Breast epithelium (tissue), 4 donors: Measurements from ENCODE around the gene CXCR6. TPM values are rescaled to one million over a fixed set of nuclear protein-coding genes. Genes with fewer than 3 reads are reported as not detected.
A peak's percentile ranks its signal among the peaks of the same experiment; 100 is the strongest.

Experiments used
- DNase-seq, 2 donors: peaks; one replicate each; pipeline ENCODE4 v3.0.0-alpha.2; 2019; ENCODE audit warnings: low spot score in 2 of 2
- H3K27ac ChIP-seq, 2 donors: fragments of 200-600 bp; sonication (generic) in 1 of 2; one replicate each; pipeline ENCODE4 v1.5.1; 2016 to 2019; ENCODE audit warnings: mild to moderate bottlenecking in 1 of 2
- H3K27me3 ChIP-seq, 2 donors: fragments of 200-600 bp; sonication (generic) in 1 of 2; one replicate each; pipeline versions ENCODE4 v1.5.1 to v1.6.0; 2017 to 2019; ENCODE audit warnings: control low read depth in 1 of 2, mild to moderate bottlenecking in 1 of 2
- H3K36me3 ChIP-seq: fragments of 200-600 bp; one replicate; pipeline ENCODE4 v1.5.1; 2019
- H3K4me1 ChIP-seq, 2 donors: fragments of 200-600 bp; sonication (generic); one replicate each; pipeline ENCODE4 v1.5.1; 2016 to 2019; ENCODE audit warnings: control low read depth in 1 of 2
- H3K4me3 ChIP-seq, 3 donors: fragments of 200-600 bp; sonication (generic); 1 replicate in 2 of 3; 2 replicates in 1 of 3; pipeline ENCODE4 v1.5.1; 2016 to 2019; ENCODE audit warnings: mild to moderate bottlenecking in 3 of 3, moderate library complexity in 2 of 3
- H3K9me3 ChIP-seq, 2 donors: fragments of 200-600 bp; sonication (generic) in 1 of 2; one replicate each; pipeline ENCODE4 v1.5.1; 2016 to 2019; ENCODE audit warnings: control low read depth in 1 of 2
- POLR2A ChIP-seq: fragments of 450-650 bp; IDR thresholded peaks from one replicate; pipeline ENCODE4 v1.6.1; 2016; ENCODE audit warnings: antibody characterized with exemption, mild to moderate bottlenecking, moderate library complexity
- POLR2AphosphoS5 ChIP-seq, 3 donors: sonication (generic); formaldehyde crosslinking; IDR thresholded peaks; one replicate each; pipeline ENCODE4 v1.6.1; 2017; ENCODE audit warnings: antibody characterized with exemption in 3 of 3
- intact Hi-C: fragments of 100-400 bp; cut with DNase I; formaldehyde crosslinking; loops from one replicate; pipeline ENCODE4 v1.15.1; 2023; ENCODE audit warnings: low total_unique reads
- total RNA-seq, 3 donors: library from RNA; depleted of rRNA; stranded (reverse); fragments of >200 nt; gene quantifications; one replicate each; pipeline ENCODE4 v1.1.0, GENCODE V29; 2016
- TF ChIP-seq, protein P1 (sequence below), 3 donors: fragments of 450-650 bp; IDR thresholded peaks; one replicate each; pipeline ENCODE4 v1.5.1; 2016 to 2017; ENCODE audit warnings: antibody characterized with exemption in 3 of 3, mild to moderate bottlenecking in 3 of 3, moderate library complexity in 3 of 3

The CXCR6 gene
- total RNA-seq, 3 donors from 2014 or later = 0.64 to 4.5 (median 4.3) TPM

DNA sequence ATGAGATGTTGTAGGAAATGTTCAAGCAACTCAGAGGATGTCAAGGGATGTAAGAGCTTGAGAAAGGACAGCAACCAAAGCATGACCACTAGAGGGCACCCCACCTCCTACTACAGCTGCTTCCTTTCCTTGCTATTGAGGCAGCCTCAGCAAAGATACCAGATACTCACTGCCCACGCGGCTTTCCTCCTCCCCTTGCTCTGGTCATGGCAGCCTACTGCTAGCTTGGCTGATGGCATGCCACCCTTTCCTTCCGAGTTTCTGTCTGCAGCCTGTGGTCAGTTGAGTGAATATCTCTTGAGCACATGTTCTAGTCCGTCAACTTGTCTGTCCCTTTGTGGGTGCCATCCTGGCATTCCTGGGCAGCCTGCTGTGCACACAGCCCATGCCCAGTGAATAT is 4.4 kb upstream of the CXCR6 start:
- no peaks in the 10 kb centered on the region for H3K36me3 ChIP-seq
- H3K27ac ChIP-seq = no peak overlapping the region
- no peaks in the 10 kb centered on the region for H3K27me3 ChIP-seq
- H3K4me3 ChIP-seq = no peak overlapping the region
- TF ChIP-seq, protein P1, sequence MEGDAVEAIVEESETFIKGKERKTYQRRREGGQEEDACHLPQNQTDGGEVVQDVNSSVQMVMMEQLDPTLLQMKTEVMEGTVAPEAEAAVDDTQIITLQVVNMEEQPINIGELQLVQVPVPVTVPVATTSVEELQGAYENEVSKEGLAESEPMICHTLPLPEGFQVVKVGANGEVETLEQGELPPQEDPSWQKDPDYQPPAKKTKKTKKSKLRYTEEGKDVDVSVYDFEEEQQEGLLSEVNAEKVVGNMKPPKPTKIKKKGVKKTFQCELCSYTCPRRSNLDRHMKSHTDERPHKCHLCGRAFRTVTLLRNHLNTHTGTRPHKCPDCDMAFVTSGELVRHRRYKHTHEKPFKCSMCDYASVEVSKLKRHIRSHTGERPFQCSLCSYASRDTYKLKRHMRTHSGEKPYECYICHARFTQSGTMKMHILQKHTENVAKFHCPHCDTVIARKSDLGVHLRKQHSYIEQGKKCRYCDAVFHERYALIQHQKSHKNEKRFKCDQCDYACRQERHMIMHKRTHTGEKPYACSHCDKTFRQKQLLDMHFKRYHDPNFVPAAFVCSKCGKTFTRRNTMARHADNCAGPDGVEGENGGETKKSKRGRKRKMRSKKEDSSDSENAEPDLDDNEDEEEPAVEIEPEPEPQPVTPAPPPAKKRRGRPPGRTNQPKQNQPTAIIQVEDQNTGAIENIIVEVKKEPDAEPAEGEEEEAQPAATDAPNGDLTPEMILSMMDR (IDR thresholded peaks at IDR 0.05) = peak; percentile 74 to 90 (median 87)
- TF ChIP-seq POLR2A = no peak
- peaks cover 0 to 7% of the 10 kb centered on the region in 2 donors for H3K9me3 ChIP-seq
- peak; percentile 78 to 80 for DNase-seq
- no peaks in the 10 kb centered on the region for H3K4me1 ChIP-seq
- intact Hi-C loops = loop anchor here (5.0 kb wide), 1 partner anchor 138 kb away; no protein-coding TSS in a partner anchor

- no peaks in the 10 kb centered on the region for H3K36me3 ChIP-seq
- intact Hi-C loops = loop anchor here (5.0 kb wide), 1 partner anchor 138 kb away; no protein-coding TSS in a partner anchor
- TF ChIP-seq, protein P1 (IDR thresholded peaks at IDR 0.05) = no peak
- TF ChIP-seq POLR2AphosphoS5 (IDR thresholded peaks at IDR 0.05) = no peak
- TF ChIP-seq POLR2A = no peak
- H3K9me3 ChIP-seq = peaks cover 0 to 7% of the 10 kb centered on the region in 2 donors
- no peak for DNase-seq
- H3K27ac ChIP-seq = no peak overlapping the region
- H3K27me3 ChIP-seq = no peaks in the 10 kb centered on the region
- no peaks in the 10 kb centered on the region for H3K4me1 ChIP-seq
- no peak overlapping the region for H3K4me3 ChIP-seq
Observed at GRCh38 chr3:45939341-45939771, 3.9 kb upstream of the CXCR6 start.

GRCh38 chr3:45940004-45940780 is 3.1 kb upstream of the CXCR6 start:
- H3K4me1 ChIP-seq = no peaks in the 10 kb centered on the region
- TF ChIP-seq POLR2A = no peak
- TF ChIP-seq, protein P1 (IDR thresholded peaks at IDR 0.05) = no peak
- no peak for TF ChIP-seq POLR2AphosphoS5 (IDR thresholded peaks at IDR 0.05)
- intact Hi-C loops = no loop called here
- no peak overlapping the region for H3K27ac ChIP-seq
- peaks cover 0 to 7% of the 10 kb centered on the region in 2 donors for H3K9me3 ChIP-seq
- no peak overlapping the region for H3K4me3 ChIP-seq
- no peak for DNase-seq
- no peaks in the 10 kb centered on the region for H3K36me3 ChIP-seq
- no peaks in the 10 kb centered on the region for H3K27me3 ChIP-seq

- DNase-seq = no peak
- no peaks in the 10 kb centered on the region for H3K36me3 ChIP-seq
- H3K27ac ChIP-seq = no peak overlapping the region
- TF ChIP-seq POLR2A (no peak), POLR2AphosphoS5 (IDR thresholded peaks at IDR 0.05) (no peak)
- H3K9me3 ChIP-seq = peaks cover 0 to 7% of the 10 kb centered on the region in 2 donors
- no peak overlapping the region for H3K4me3 ChIP-seq
- H3K27me3 ChIP-seq = no peaks in the 10 kb centered on the region
- intact Hi-C loops = no loop called here
- H3K4me1 ChIP-seq = no peaks in the 10 kb centered on the region
Observed at GRCh38 chr3:45940781-45941365, 2.4 kb upstream of the CXCR6 start.

- Histone ChIP-seq H3K9me3 (peaks cover 0 to 7% of the 10 kb centered on the region in 2 donors), H3K36me3 (peaks cover 4% of the 10 kb centered on the region), H3K4me3 (no peak overlapping the region), H3K4me1 (no peaks in the 10 kb centered on the region), H3K27ac (no peak overlapping the region), H3K27me3 (no peaks in the 10 kb centered on the region)
- intact Hi-C loops = no loop called here
- TF ChIP-seq, protein P1 (IDR thresholded peaks at IDR 0.05) = no peak
- no peak for TF ChIP-seq POLR2AphosphoS5 (IDR thresholded peaks at IDR 0.05)
- no peak for TF ChIP-seq POLR2A
- no peak for DNase-seq
Observed at GRCh38 chr3:45942051-45942825, 1.0 kb upstream of the CXCR6 start.
